B cell (primary cell): Measurements from ENCODE around the gene PDE10A. TPM values are rescaled to one million over a fixed set of nuclear protein-coding genes. Genes with fewer than 3 reads are reported as not detected.

ENCODE experiments used
- ATAC-seq: fragments of 200-7000 bp; cut with Tn5 transposase; one replicate; pipeline ENCODE4 v1.10.0; 2021; ENCODE audit warnings: low read depth, mild to moderate bottlenecking, moderate number of reproducible peaks, moderate library complexity
- CTCF ChIA-PET: fragments of 350-600 bp; sonication (Branson Sonifier 250); formaldehyde crosslinking; loops from one replicate; lab custom pipeline; 2021; ENCODE audit warnings: antibody characterized with exemption, inconsistent platforms; lab: Charles Lee
- POLR2A ChIA-PET: fragments of 350-600 bp; sonication (Branson Sonifier 250); formaldehyde crosslinking; loops from one replicate; lab custom pipeline; 2021; ENCODE audit warnings: antibody characterized with exemption; lab: Charles Lee
- DNase-seq: peaks from one replicate; pipeline ENCODE4 v3.0.0; 2013
- H2AFZ ChIP-seq: 2 replicates; pipeline ENCODE4 v1.6.1; 2012; ENCODE audit warnings: mild to moderate bottlenecking, low read depth, low read length; ENCODE audit not compliant: insufficient read depth, poor library complexity, severe bottlenecking
- H3K27ac ChIP-seq, 2 donors: 1 replicate in 1 of 2; 2 replicates in 1 of 2; pipeline ENCODE4 v1.5.1; 2012 to 2013; ENCODE audit warnings: low read length in 2 of 2, mild to moderate bottlenecking in 2 of 2, moderate library complexity in 1 of 2
- H3K27me3 ChIP-seq, 4 experiments: fragments of 200-600 bp in 1 of 4; sonication (generic) in 1 of 4; replicated peaks in 1 of 4; 1 replicate in 2 of 4; 2 replicates in 2 of 4; pipeline versions ENCODE4 v1.6.1 to v1.7.0; 2013 to 2016; ENCODE audit warnings: low read length in 3 of 4, mild to moderate bottlenecking in 2 of 4, mixed read lengths in 1 of 4, moderate library complexity in 1 of 4; ENCODE audit not compliant: insufficient read depth in 4 of 4, control insufficient read depth in 3 of 4; ENCODE audit errors: control extremely low read depth in 1 of 4
- H3K36me3 ChIP-seq, 2 experiments: replicated peaks in 1 of 2; 1 replicate in 1 of 2; 2 replicates in 1 of 2; pipeline versions ENCODE4 v1.6.1 to v1.7.1; 2013; ENCODE audit warnings: low read length in 1 of 2; ENCODE audit not compliant: insufficient read depth in 2 of 2, control insufficient read depth in 1 of 2; ENCODE audit errors: control extremely low read depth in 1 of 2, extremely low read depth in 1 of 2
- H3K4me1 ChIP-seq, 2 donors: fragments of 200-600 bp in 1 of 2; sonication (generic) in 1 of 2; 1 replicate in 1 of 2; 2 replicates in 1 of 2; pipeline versions ENCODE4 v1.5.1 to v1.6.1; 2013 to 2017; ENCODE audit warnings: low read length in 2 of 2; ENCODE audit not compliant: control insufficient read depth in 2 of 2, insufficient read depth in 2 of 2
- H3K4me2 ChIP-seq: replicated peaks from 2 replicates; pipeline ENCODE3; 2012; ENCODE audit warnings: mild to moderate bottlenecking, low read depth, low read length; ENCODE audit not compliant: poor library complexity, severe bottlenecking
- H3K4me3 ChIP-seq, 5 experiments: fragments of 200-600 bp in 1 of 5; sonication (generic) in 1 of 5; 1 replicate in 3 of 5; 2 replicates in 2 of 5; pipeline versions ENCODE4 v1.5.1 to v1.7.0; 2011 to 2016; ENCODE audit warnings: low read length in 4 of 5, mild to moderate bottlenecking in 4 of 5, low read depth in 2 of 5, control low read depth in 1 of 5, moderate library complexity in 1 of 5; ENCODE audit not compliant: insufficient read depth in 1 of 5; ENCODE audit errors: control extremely low read depth in 1 of 5, extremely low read depth in 1 of 5
- H3K79me2 ChIP-seq: fragments of 200-600 bp; sonication (generic); one replicate; pipeline ENCODE4 v1.6.0; 2016; ENCODE audit warnings: low read length; ENCODE audit not compliant: control insufficient read depth, insufficient read depth
- H3K9ac ChIP-seq: fragments of 200-600 bp; sonication (generic); 2 replicates; pipeline ENCODE4 v1.6.1; 2017; ENCODE audit warnings: mild to moderate bottlenecking, low read length, moderate library complexity
- H3K9me3 ChIP-seq, 3 donors: one replicate each; pipeline versions ENCODE4 v1.6.1 to v1.7.1; 2013; ENCODE audit warnings: low read length in 2 of 3; ENCODE audit not compliant: control insufficient read depth in 2 of 3, insufficient read depth in 1 of 3; ENCODE audit errors: control extremely low read depth in 1 of 3
- H4K20me1 ChIP-seq: 2 replicates; pipeline ENCODE4 v1.6.0; 2012; ENCODE audit warnings: mild to moderate bottlenecking, low read length; ENCODE audit not compliant: insufficient read depth, control insufficient read depth, poor library complexity, severe bottlenecking
- H3K27ac Mint-ChIP-seq: one replicate; pipeline ENCODE4 v1.8.0; 2021; ENCODE audit warnings: mixed read lengths
- H3K27me3 Mint-ChIP-seq: one replicate; pipeline ENCODE4 v1.8.0; 2021; ENCODE audit warnings: mixed read lengths
- H3K4me1 Mint-ChIP-seq: one replicate; pipeline ENCODE4 v1.8.0; 2021; ENCODE audit warnings: mixed read lengths
- H3K4me3 Mint-ChIP-seq: one replicate; pipeline ENCODE4 v1.8.0; 2021; ENCODE audit warnings: mixed read lengths
- H3K9me3 Mint-ChIP-seq: one replicate; pipeline ENCODE4 v1.8.0; 2022; ENCODE audit warnings: mixed read lengths; ENCODE audit not compliant: insufficient read depth
- CTCF ChIP-seq: fragments of 200-600 bp; IDR thresholded peaks from one replicate; pipeline ENCODE4 v1.8.0; 2022; ENCODE audit warnings: antibody characterized with exemption, mild to moderate bottlenecking
- EZH2 ChIP-seq: IDR thresholded peaks from 2 replicates; pipeline ENCODE4 v1.6.1; 2012; ENCODE audit warnings: borderline replicate concordance, low read depth, mild to moderate bottlenecking, moderate library complexity, low read length; ENCODE audit not compliant: insufficient read depth, poor library complexity, severe bottlenecking
- WGBS: methylation state at CpG from one replicate; pipeline ENCODE4 v1.1.5; 2013; ENCODE audit warnings: missing lambda C conversion rate; ENCODE audit not compliant: insufficient coverage; 5-methylcytosine and 5-hydroxymethylcytosine counted together
- intact Hi-C: fragments of 100-400 bp; cut with micrococcal nuclease; formaldehyde crosslinking; loops from one replicate; pipeline ENCODE4 v1.10.0; 2022
- polyA plus RNA-seq: library from polyadenylated mRNA; depleted of rRNA; stranded (reverse); fragments of >200 nt; gene quantifications from 2 replicates; pipeline ENCODE4 v1.2.3, GENCODE V29; 2012
- total RNA-seq, 2 donors: library from RNA; stranded (reverse); fragments of 120-200 nt in 1 of 2; gene quantifications; 1 replicate in 1 of 2; 2 replicates in 1 of 2; pipeline versions ENCODE4 v1.2.3 to v1.2.4, GENCODE V29; 2013 to 2022

The PDE10A gene
- total and polyA plus RNA-seq, 2 donors (not counting 1 experiment from before 2014, with no cell fraction given): not detected

- Histone ChIP-seq H3K9ac (no peak overlapping the region), H3K9me3 (no peaks in the 10 kb centered on the region), H3K4me1 (no peaks in the 10 kb centered on the region), H3K27me3 (no peaks in the 10 kb centered on the region), H3K4me2 (no peak overlapping the region), H4K20me1 (no peaks in the 10 kb centered on the region), H3K79me2 (no peaks in the 10 kb centered on the region), H3K36me3 (no peaks in the 10 kb centered on the region), H3K4me3 (no peak overlapping the region), H2AFZ (no peak overlapping the region), H3K27ac (no peak overlapping the region)
- H3K27me3 Mint-ChIP-seq: no peaks in the 10 kb centered on the region
- ATAC-seq (no peak), DNase-seq (no peak)
- no peaks in the 10 kb centered on the region for H3K9me3 Mint-ChIP-seq
- intact Hi-C loops: no loop called here
- CTCF ChIA-PET: no interaction called here
- peaks cover 3% of the 10 kb centered on the region for H3K4me1 Mint-ChIP-seq
- TF ChIP-seq EZH2 (no peak), CTCF (no peak)
- WGBS: 55% methylated on average over 2 of the region's 3 CpGs
- POLR2A ChIA-PET: no interaction called here
- no peak overlapping the region for H3K27ac Mint-ChIP-seq
- H3K4me3 Mint-ChIP-seq: no peak overlapping the region
Measured at GRCh38 chr6:165571721-165572132, 91.3 kb downstream of the PDE10A start.

GRCh38 chr6:165571068-165571682, 91.9 kb downstream of the PDE10A start:
- H3K27me3 Mint-ChIP-seq: no peaks in the 10 kb centered on the region
- H3K9ac ChIP-seq: no peak overlapping the region
- no peaks in the 10 kb centered on the region for H3K36me3 ChIP-seq
- peaks cover 3% of the 10 kb centered on the region for H3K4me1 Mint-ChIP-seq
- H3K27me3 ChIP-seq: no peaks in the 10 kb centered on the region
- TF ChIP-seq EZH2: no peak
- TF ChIP-seq CTCF: no peak
- no peak overlapping the region for H3K27ac Mint-ChIP-seq
- no peaks in the 10 kb centered on the region for H3K4me1 ChIP-seq
- H2AFZ ChIP-seq: no peak overlapping the region
- no peak overlapping the region for H3K27ac ChIP-seq
- ATAC-seq (no peak), DNase-seq (no peak)
- intact Hi-C loops: no loop called here
- H3K9me3 ChIP-seq: no peaks in the 10 kb centered on the region
- CTCF ChIA-PET: no interaction called here
- H3K79me2 ChIP-seq: no peaks in the 10 kb centered on the region
- H3K4me3 Mint-ChIP-seq: no peak overlapping the region
- H3K4me2 ChIP-seq: no peak overlapping the region
- H4K20me1 ChIP-seq: no peaks in the 10 kb centered on the region
- no CpG with 5 or more reads among the region's 2 CpGs for WGBS
- H3K9me3 Mint-ChIP-seq: no peaks in the 10 kb centered on the region
- POLR2A ChIA-PET: no interaction called here
- H3K4me3 ChIP-seq: no peak overlapping the region
